ENCODE results near the gene POLR2M.

GRCh38 chr15:57743424-57743823, 36.9 kb downstream of the POLR2M start:
- no peak for TF ChIP-seq CTCF (conservative IDR thresholded peaks at IDR 0.05)
- no peak for TF ChIP-seq EZH2 (IDR thresholded peaks at IDR 0.05; ENCODE audit: low read depth)

Data from PC-9 (cell line).